Measurements from ENCODE around the gene TIA1.
"Not testable (repeated sequence)": the region's sequence is repeated elsewhere in the genome, so short reads cannot be mapped to it uniquely, and the experiment has no call there.

DNA sequence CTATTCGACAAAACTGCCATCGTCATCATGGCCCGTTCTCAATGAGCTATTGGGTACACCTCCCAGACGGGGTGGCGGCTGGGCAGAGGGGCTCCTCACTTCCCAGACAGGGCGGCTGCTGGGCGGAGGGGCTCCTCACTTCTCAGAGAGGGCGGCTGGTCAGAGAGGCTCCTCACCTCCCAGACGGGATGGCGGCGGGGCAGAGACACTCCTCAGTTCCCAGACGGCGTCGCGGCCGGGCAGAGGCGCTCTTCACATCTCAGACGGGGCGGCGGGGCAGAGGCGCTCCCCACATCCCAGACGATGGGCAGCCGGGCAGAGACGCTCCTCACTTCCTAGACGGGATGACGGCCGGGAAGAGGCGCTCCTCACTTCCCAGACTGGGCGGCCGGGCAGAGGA, 18.5 kb upstream of the TIA1 start:
- not testable (repeated sequence) for TF ChIP-seq POLR2AphosphoS5 (IDR thresholded peaks at IDR 0.05)
- TF ChIP-seq, protein P1, sequence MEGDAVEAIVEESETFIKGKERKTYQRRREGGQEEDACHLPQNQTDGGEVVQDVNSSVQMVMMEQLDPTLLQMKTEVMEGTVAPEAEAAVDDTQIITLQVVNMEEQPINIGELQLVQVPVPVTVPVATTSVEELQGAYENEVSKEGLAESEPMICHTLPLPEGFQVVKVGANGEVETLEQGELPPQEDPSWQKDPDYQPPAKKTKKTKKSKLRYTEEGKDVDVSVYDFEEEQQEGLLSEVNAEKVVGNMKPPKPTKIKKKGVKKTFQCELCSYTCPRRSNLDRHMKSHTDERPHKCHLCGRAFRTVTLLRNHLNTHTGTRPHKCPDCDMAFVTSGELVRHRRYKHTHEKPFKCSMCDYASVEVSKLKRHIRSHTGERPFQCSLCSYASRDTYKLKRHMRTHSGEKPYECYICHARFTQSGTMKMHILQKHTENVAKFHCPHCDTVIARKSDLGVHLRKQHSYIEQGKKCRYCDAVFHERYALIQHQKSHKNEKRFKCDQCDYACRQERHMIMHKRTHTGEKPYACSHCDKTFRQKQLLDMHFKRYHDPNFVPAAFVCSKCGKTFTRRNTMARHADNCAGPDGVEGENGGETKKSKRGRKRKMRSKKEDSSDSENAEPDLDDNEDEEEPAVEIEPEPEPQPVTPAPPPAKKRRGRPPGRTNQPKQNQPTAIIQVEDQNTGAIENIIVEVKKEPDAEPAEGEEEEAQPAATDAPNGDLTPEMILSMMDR (IDR thresholded peaks at IDR 0.05): not testable (repeated sequence)
